Mucosa of gallbladder (tissue), 1 donor: ENCODE data around the gene SYNE3. TPM values are rescaled to one million over a fixed set of nuclear protein-coding genes. Genes with fewer than 3 reads are reported as not detected.
"Not testable (repeated sequence)": the region's sequence is repeated elsewhere in the genome, so short reads cannot be mapped to it uniquely, and the experiment has no call there.

Source experiments
- DNase-seq: peaks from one replicate; pipeline ENCODE4 v3.0.0-alpha.2; 2020; ENCODE audit warnings: low spot score
- total RNA-seq: library from RNA; stranded (reverse); gene quantifications from one replicate; pipeline ENCODE4 v1.2.1, GENCODE V29; 2021
- donor health status: DM: no; HTN: no; CAD: no.

The SYNE3 gene
- total RNA-seq, 1 donor from 2014 or later = 9.5 TPM

- no peak for DNase-seq
Measured at GRCh38 chr14:95523815-95524448, 7.5 kb upstream of the SYNE3 start.

GRCh38 chr14:95523051-95523814 lies 6.8 kb upstream of the SYNE3 start:
- DNase-seq = no peak

GRCh38 chr14:95522556-95522955 lies 6.1 kb upstream of the SYNE3 start:
- no peak for DNase-seq

- DNase-seq = no peak
Measured at GRCh38 chr14:95522116-95522515, 5.7 kb upstream of the SYNE3 start.

- no peak for DNase-seq
Measured at GRCh38 chr14:95521001-95521400, 4.6 kb upstream of the SYNE3 start.

GRCh38 chr14:95520346-95520745 lies 3.9 kb upstream of the SYNE3 start:
- DNase-seq = no peak

- DNase-seq = no peak
Measured at GRCh38 chr14:95519699-95520098, 3.2 kb upstream of the SYNE3 start.

GRCh38 chr14:95518045-95518751 lies 1.7 kb upstream of the SYNE3 start:
- no peak for DNase-seq

- DNase-seq = no peak
Measured at GRCh38 chr14:95515596-95516552, 576 bp downstream of the SYNE3 start.

- DNase-seq = no peak
Measured at GRCh38 chr14:95515080-95515489, 1.4 kb downstream of the SYNE3 start.

GRCh38 chr14:95514131-95515079 lies 2.0 kb downstream of the SYNE3 start:
- no peak for DNase-seq

GRCh38 chr14:95513291-95513690 lies 3.2 kb downstream of the SYNE3 start:
- DNase-seq = no peak

GRCh38 chr14:95511687-95512086 lies 4.8 kb downstream of the SYNE3 start:
- no peak for DNase-seq

- DNase-seq = no peak
Measured at GRCh38 chr14:95510804-95511203, 5.6 kb downstream of the SYNE3 start.

GRCh38 chr14:95510344-95510743 lies 6.1 kb downstream of the SYNE3 start:
- DNase-seq = not testable (repeated sequence)

GRCh38 chr14:95509495-95509894 lies 7.0 kb downstream of the SYNE3 start:
- DNase-seq = no peak

GRCh38 chr14:95508377-95508776 lies 8.1 kb downstream of the SYNE3 start:
- no peak for DNase-seq

GRCh38 chr14:95507701-95508103 lies 8.7 kb downstream of the SYNE3 start:
- DNase-seq = no peak

GRCh38 chr14:95507174-95507573 lies 9.3 kb downstream of the SYNE3 start:
- peak; percentile 68 for DNase-seq

GRCh38 chr14:95505030-95505589 lies 11.3 kb downstream of the SYNE3 start:
- no peak for DNase-seq
